ENCODE measurements around the gene TPX2.

- no peak for TF ChIP-seq CTCF (optimal IDR thresholded peaks at IDR 0.05 in 1 of 3, IDR thresholded peaks at IDR 0.05 in 1 of 3, conservative IDR thresholded peaks at IDR 0.05 in 1 of 3; ENCODE audit: extremely low read depth in 1 of 3, insufficient read depth in 2 of 3, low read length in 3 of 3)
- no peak for TF ChIP-seq EZH2 (IDR thresholded peaks at IDR 0.05; ENCODE audit: low read length)
These were observed 109.3 kb downstream of the TPX2 start for GRCh38 chr20:31848088-31848999.

Measured in keratinocyte (primary cell).